C4-2B (cell line): ENCODE measurements around the gene NPM1.

Experiments used
- H3K27ac ChIP-seq: fragments of 450-650 bp; 2 replicates; pipeline ENCODE4 v1.5.1; 2017
- CTCF ChIP-seq: fragments of 450-650 bp; conservative IDR thresholded peaks from 2 replicates; pipeline ENCODE4 v1.5.1; 2017; ENCODE audit warnings: mild to moderate bottlenecking
- ZFX ChIP-seq: fragments of 450-650 bp; IDR thresholded peaks from 2 replicates; pipeline ENCODE4 v1.6.1; 2017

NPM1 gene

GRCh38 chr5:171387345-171387969 is at the start of gene NPM1:
Gene NPM1 (plus strand): TSS chr5:171387849. CDS start chr5:171387949, 100 bp downstream.
- peak within 1 kb of the TSS; percentile 96 for H3K27ac ChIP-seq
- no peak for TF ChIP-seq ZFX
- no peak for TF ChIP-seq CTCF

- no peak overlapping the region for H3K27ac ChIP-seq
- TF ChIP-seq CTCF (no peak), ZFX (no peak)
Observed at GRCh38 chr5:171340042-171340441, 47.6 kb upstream of the NPM1 start.

DNA sequence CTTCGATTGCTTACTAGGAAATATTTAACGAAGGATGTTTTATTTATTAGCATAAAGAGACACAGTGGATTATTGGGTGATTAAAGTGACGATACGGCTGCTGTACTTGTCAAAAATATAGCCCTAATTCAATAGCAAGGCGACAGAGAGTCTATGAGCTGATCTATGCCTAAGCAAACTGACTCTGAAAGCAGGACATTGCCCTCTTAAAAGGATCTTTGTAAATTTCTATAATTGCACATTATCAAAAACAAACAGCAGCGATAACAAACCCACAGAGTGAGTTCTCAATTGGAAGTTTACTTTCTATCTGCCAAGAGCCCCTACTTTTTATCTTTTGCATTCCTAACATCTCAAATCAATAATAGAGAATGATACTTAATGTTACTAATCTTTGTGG is 47.2 kb upstream of the NPM1 start:
- no peak for TF ChIP-seq ZFX
- no peak for TF ChIP-seq CTCF

DNA sequence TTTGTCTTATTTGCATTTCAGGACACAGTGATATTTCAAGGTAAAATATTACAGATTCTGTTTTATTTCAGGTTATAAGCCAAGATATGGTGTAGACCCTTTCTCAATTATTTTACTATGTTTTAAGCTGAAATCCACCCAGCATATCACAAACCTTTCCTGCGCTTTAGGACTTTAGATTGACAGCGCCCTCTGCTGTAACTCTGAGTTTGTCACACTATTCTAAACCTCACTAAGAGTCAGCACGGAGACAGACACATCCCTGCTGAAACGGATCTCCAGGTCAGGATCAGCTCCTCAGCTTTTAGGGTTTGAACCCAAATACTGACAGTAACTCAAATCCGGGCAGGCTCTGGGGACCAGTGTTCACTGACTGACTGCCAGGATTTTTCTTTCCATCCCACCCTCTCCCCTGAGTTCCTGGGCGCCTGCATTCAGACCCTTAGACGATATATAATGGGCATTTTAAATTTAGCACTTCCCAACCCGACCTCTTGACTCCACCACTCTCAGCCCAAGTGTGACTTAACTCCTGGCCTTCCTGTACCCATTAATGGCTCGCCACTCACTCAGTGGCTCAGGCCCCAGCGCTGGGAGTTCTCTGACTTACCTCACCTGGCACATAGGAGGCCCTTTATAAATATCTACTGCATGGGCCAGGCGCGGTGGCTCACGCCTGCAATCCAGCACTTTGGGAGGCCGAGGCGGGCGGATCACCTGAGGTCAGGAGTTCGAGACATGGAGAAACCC is 45.1 kb upstream of the NPM1 start:
- H3K27ac ChIP-seq: no peak overlapping the region
- peak; percentile 85 for TF ChIP-seq CTCF
- no peak for TF ChIP-seq ZFX

More for the DNA sequence above, 47.2 kb upstream of the NPM1 start:
- no peak overlapping the region for H3K27ac ChIP-seq

- no peak overlapping the region for H3K27ac ChIP-seq
- TF ChIP-seq ZFX: no peak
- TF ChIP-seq CTCF: no peak
Observed at GRCh38 chr5:171344936-171345608, 42.6 kb upstream of the NPM1 start.

GRCh38 chr5:171351536-171352073 is 36.0 kb upstream of the NPM1 start:
- no peak for TF ChIP-seq ZFX
- TF ChIP-seq CTCF: no peak
- H3K27ac ChIP-seq: no peak overlapping the region

DNA sequence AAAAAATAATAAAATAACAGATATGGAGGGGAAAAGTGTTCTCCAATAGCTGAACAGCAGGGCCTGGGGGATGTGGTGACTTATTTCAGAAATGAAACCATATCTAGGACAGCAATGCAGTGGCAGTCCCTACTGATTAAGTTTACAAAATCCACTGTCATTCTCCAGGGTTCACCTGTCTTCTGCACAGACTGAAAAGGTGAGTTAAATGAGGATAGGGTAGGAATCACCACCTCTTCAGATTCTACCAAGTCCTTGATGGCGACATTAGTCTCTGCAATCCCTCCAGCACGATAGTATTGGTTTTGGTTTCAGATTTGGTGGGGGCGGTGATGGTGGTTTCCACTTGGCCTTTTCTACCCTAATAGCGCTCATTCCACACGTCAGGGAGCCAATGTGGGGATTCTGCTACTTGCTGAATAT is 32.3 kb upstream of the NPM1 start:
- H3K27ac ChIP-seq: no peak overlapping the region
- TF ChIP-seq ZFX (no peak), CTCF (no peak)
